ENCODE measurements around the gene NEDD4.
"Not testable (repeated sequence)": the region's sequence is repeated elsewhere in the genome, so short reads cannot be mapped to it uniquely, and the experiment has no call there.

Gene NEDD4

GRCh38 chr15:55993111-55993803 is at the start of gene NEDD4:
Gene NEDD4 (minus strand): TSS chr15:55993612. CDS start chr15:55993555, 57 bp downstream.
- DNase-seq: peak; percentile 50

- DNase-seq: no peak
These were observed 49.1 kb upstream of the NEDD4 start for GRCh38 chr15:56042498-56042897.

- no peak for DNase-seq
These were observed 48.6 kb upstream of the NEDD4 start for GRCh38 chr15:56042031-56042430.

GRCh38 chr15:56040081-56041035 is 46.9 kb upstream of the NEDD4 start:
- no peak for DNase-seq

- no peak for DNase-seq
These were observed 45.3 kb upstream of the NEDD4 start for GRCh38 chr15:56038707-56039106.

GRCh38 chr15:56038015-56038414 is 44.6 kb upstream of the NEDD4 start:
- DNase-seq: no peak

GRCh38 chr15:56036546-56037067 is 43.2 kb upstream of the NEDD4 start:
- no peak for DNase-seq

- no peak for DNase-seq
These were observed 41.8 kb upstream of the NEDD4 start for GRCh38 chr15:56035166-56035565.

GRCh38 chr15:56034514-56034913 is 41.1 kb upstream of the NEDD4 start:
- no peak for DNase-seq

GRCh38 chr15:56032373-56032772 is 39.0 kb upstream of the NEDD4 start:
- DNase-seq: no peak

- DNase-seq: no peak
These were observed 38.4 kb upstream of the NEDD4 start for GRCh38 chr15:56031836-56032235.

GRCh38 chr15:56031402-56031801 is 38.0 kb upstream of the NEDD4 start:
- no peak for DNase-seq

- DNase-seq: no peak
These were observed 35.0 kb upstream of the NEDD4 start for GRCh38 chr15:56028430-56028829.

- not testable (repeated sequence) for DNase-seq
These were observed 29.7 kb upstream of the NEDD4 start for GRCh38 chr15:56023160-56023559.

GRCh38 chr15:56019819-56020486 is 26.5 kb upstream of the NEDD4 start:
- DNase-seq: no peak

GRCh38 chr15:56019060-56019793 is 25.8 kb upstream of the NEDD4 start:
- DNase-seq: no peak

GRCh38 chr15:56017920-56018319 is 24.5 kb upstream of the NEDD4 start:
- no peak for DNase-seq

- no peak for DNase-seq
These were observed 24.1 kb upstream of the NEDD4 start for GRCh38 chr15:56017511-56017910.

GRCh38 chr15:56016281-56016680 is 22.9 kb upstream of the NEDD4 start:
- DNase-seq: no peak

GRCh38 chr15:56014677-56015076 is 21.3 kb upstream of the NEDD4 start:
- DNase-seq: no peak

- DNase-seq: not testable (repeated sequence)
These were observed 13.6 kb upstream of the NEDD4 start for GRCh38 chr15:56007053-56007452.

- DNase-seq: not testable (repeated sequence)
These were observed 13.0 kb upstream of the NEDD4 start for GRCh38 chr15:56006371-56006770.
